HepG2 (cell line): ENCODE results near the gene FGD6.

ENCODE experiments used
- CEBPB ChIP-seq: IDR thresholded peaks from 2 replicates; pipeline ENCODE4 v1.6.1; 2011; ENCODE audit warnings: low read depth, low read length, improper control_type of control experiment, borderline replicate concordance
- GABPB1 ChIP-seq: IDR thresholded peaks from 2 replicates; pipeline ENCODE4 v1.6.1; 2016; ENCODE audit warnings: mild to moderate bottlenecking, missing genetic modification reagents, moderate library complexity, missing compliant biosample characterization
- TARDBP ChIP-seq: sonication (generic); formaldehyde crosslinking; IDR thresholded peaks from 2 replicates; pipeline ENCODE4 v1.8.0; 2022; ENCODE audit warnings: mild to moderate bottlenecking, missing genetic modification reagents
- TF ChIP-seq, protein P1 (sequence below): sonication (generic); formaldehyde crosslinking; IDR thresholded peaks from 2 replicates; pipeline ENCODE4 v1.4.0; 2020; ENCODE audit warnings: missing genetic modification reagents
- TF ChIP-seq, protein P2 (sequence below): sonication (generic); formaldehyde crosslinking; IDR thresholded peaks from 2 replicates; pipeline ENCODE4 v1.4.0; 2020; ENCODE audit warnings: missing genetic modification reagents

DNA sequence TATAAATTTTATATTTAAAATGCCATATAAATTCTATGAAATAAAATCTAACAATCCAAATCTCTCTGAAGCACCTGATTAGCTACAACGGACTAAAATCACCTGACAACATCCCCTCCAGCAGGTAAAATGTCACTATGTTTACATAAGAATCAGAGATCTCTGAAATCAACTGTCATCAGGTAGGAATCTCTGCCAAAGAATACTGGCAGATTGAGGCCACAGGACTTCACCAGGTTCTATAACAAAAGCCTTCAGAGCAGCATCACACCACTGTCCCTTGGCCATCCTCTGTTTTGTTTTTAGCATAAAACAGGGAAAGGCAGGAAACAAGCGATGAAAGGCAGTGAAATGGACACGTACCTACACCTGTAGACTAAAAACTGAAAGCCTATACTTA lies 22.1 kb downstream of the FGD6 start:
- TF ChIP-seq GABPB1 (no peak), TARDBP (no peak), CEBPB (no peak)
- TF ChIP-seq, protein P1, sequence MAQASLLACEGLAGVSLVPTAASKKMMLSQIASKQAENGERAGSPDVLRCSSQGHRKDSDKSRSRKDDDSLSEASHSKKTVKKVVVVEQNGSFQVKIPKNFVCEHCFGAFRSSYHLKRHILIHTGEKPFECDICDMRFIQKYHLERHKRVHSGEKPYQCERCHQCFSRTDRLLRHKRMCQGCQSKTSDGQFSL (CRISPR knock-in tag) = no peak
- TF ChIP-seq, protein P2, sequence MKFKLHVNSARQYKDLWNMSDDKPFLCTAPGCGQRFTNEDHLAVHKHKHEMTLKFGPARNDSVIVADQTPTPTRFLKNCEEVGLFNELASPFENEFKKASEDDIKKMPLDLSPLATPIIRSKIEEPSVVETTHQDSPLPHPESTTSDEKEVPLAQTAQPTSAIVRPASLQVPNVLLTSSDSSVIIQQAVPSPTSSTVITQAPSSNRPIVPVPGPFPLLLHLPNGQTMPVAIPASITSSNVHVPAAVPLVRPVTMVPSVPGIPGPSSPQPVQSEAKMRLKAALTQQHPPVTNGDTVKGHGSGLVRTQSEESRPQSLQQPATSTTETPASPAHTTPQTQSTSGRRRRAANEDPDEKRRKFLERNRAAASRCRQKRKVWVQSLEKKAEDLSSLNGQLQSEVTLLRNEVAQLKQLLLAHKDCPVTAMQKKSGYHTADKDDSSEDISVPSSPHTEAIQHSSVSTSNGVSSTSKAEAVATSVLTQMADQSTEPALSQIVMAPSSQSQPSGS (CRISPR knock-in tag) = no peak
